ENCODE results near the gene HSPA12B. TPM values are rescaled to one million over a fixed set of nuclear protein-coding genes. Genes with fewer than 3 reads are reported as not detected.
A peak's percentile ranks its signal among the peaks of the same experiment; 100 is the strongest.

The HSPA12B gene
- total RNA-seq, 4 donors from 2014 or later = 12.7 to 30.9 (median 18.7) TPM

- Histone ChIP-seq H3K27me3 (peaks cover 0 to 5% of the 10 kb centered on the region in 2 donors), H3K9me3 (no peaks in the 10 kb centered on the region), H3K4me3 (no peak overlapping the region), H3K4me1 (peaks cover 0 to 35% (median 0%) of the 10 kb centered on the region in 4 donors), H3K27ac (peak overlapping the region in 3 of 4 donors; percentile 7 to 62 (median 33)), H3K36me3 (peaks cover 0 to 3% (median 0%) of the 10 kb centered on the region in 3 donors)
- 40 to 76% methylated on average over 2 to 5 of the region's 7 CpGs for WGBS, 2 donors
- TF ChIP-seq POLR2A (IDR thresholded peaks at IDR 0.05) = no peak
- no peak for TF ChIP-seq EP300 (IDR thresholded peaks at IDR 0.05)
- no peak for TF ChIP-seq CTCF (IDR thresholded peaks at IDR 0.05)
- DNase-seq (ENCODE audit: low spot score in 2 of 2) = no peak
Observed at GRCh38 chr20:3739926-3740451, 7.5 kb downstream of the HSPA12B start.

GRCh38 chr20:3740615-3741301 is 8.3 kb downstream of the HSPA12B start:
- no peak overlapping the region for H3K27ac ChIP-seq
- WGBS, 2 donors = 84 to 90% methylated on average over 10 to 15 of the region's 15 CpGs
- no peaks in the 10 kb centered on the region for H3K9me3 ChIP-seq
- peaks cover 0 to 33% (median 0%) of the 10 kb centered on the region in 4 donors for H3K4me1 ChIP-seq
- H3K27me3 ChIP-seq = peaks cover 0 to 11% of the 10 kb centered on the region in 2 donors
- H3K36me3 ChIP-seq = peaks cover 0 to 7% (median 0%) of the 10 kb centered on the region in 3 donors
- no peak overlapping the region for H3K4me3 ChIP-seq
- DNase-seq (ENCODE audit: low spot score in 2 of 2) = no peak
- TF ChIP-seq EP300 (IDR thresholded peaks at IDR 0.05) (no peak), CTCF (IDR thresholded peaks at IDR 0.05) (no peak), POLR2A (IDR thresholded peaks at IDR 0.05) (no peak)

GRCh38 chr20:3741836-3742458 is 9.5 kb downstream of the HSPA12B start:
- no peak for DNase-seq (ENCODE audit: low spot score in 2 of 2)
- Histone ChIP-seq H3K9me3 (no peaks in the 10 kb centered on the region), H3K36me3 (peaks cover 0 to 14% (median 0%) of the 10 kb centered on the region in 3 donors), H3K4me1 (peaks cover 0 to 33% (median 0%) of the 10 kb centered on the region in 4 donors), H3K4me3 (no peak overlapping the region), H3K27me3 (peaks cover 0 to 11% of the 10 kb centered on the region in 2 donors), H3K27ac (no peak overlapping the region)
- 68 to 72% methylated on average over 7 of the region's 7 CpGs for WGBS, 2 donors
- TF ChIP-seq CTCF (IDR thresholded peaks at IDR 0.05) = no peak
- no peak for TF ChIP-seq POLR2A (IDR thresholded peaks at IDR 0.05)

DNA sequence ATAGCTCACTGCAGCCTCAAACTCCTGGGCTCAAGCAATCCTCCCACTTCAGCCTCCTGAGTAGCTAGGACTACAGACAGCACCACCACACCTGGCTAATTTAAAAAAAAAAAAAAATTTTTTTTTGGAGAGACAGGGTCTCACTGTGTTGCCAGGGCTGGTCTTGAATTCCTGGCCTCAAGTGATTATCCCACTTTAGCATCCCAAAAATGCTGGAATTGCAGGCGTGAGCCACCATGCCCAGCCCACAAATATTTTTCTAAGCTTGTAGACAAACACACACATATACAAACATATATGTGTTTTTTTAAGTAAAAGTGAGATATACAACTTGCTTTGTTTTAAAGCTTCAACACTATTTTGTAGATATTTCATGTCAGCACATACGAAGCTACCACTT is 10.8 kb downstream of the HSPA12B start:
- no peak overlapping the region for H3K4me3 ChIP-seq
- peaks cover 0 to 28% (median 0%) of the 10 kb centered on the region in 4 donors for H3K4me1 ChIP-seq
- DNase-seq (ENCODE audit: low spot score in 2 of 2) = no peak
- TF ChIP-seq EP300 (IDR thresholded peaks at IDR 0.05) = no peak
- no peak for TF ChIP-seq POLR2A (IDR thresholded peaks at IDR 0.05)
- no peak for TF ChIP-seq CTCF (IDR thresholded peaks at IDR 0.05)
- H3K36me3 ChIP-seq = peaks cover 0 to 25% (median 0%) of the 10 kb centered on the region in 3 donors
- H3K27ac ChIP-seq = no peak overlapping the region
- peaks cover 0 to 11% of the 10 kb centered on the region in 2 donors for H3K27me3 ChIP-seq
- WGBS, 2 donors = 79 to 90% methylated on average over 2 of the region's 2 CpGs
- no peaks in the 10 kb centered on the region for H3K9me3 ChIP-seq

DNA sequence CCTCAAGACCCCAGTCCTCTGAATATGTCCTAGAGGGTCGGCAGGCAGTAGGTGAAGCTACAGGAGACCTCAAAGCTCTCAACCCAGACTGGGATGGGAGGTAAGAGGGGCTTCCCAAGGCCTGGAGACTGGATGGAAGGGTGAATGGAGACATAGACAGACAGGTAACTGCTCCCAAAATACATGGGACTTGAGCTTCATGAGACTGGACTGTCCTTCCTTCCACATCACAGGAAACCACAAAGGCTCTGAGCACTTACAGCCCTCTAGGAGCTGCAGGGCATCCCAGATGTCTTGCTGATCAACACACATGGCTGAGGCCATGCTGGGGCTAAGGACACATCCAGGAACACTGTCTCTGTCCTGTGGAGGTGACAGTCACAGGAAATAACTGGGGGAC is 11.6 kb downstream of the HSPA12B start:
- peaks cover 0 to 33% (median 0%) of the 10 kb centered on the region in 3 donors for H3K36me3 ChIP-seq
- no peak for TF ChIP-seq CTCF (IDR thresholded peaks at IDR 0.05)

More for the DNA sequence above, 11.6 kb downstream of the HSPA12B start:
- Histone ChIP-seq H3K4me3 (no peak overlapping the region), H3K27me3 (peaks cover 0 to 11% of the 10 kb centered on the region in 2 donors), H3K27ac (no peak overlapping the region), H3K9me3 (no peaks in the 10 kb centered on the region), H3K4me1 (peaks cover 0 to 24% (median 0%) of the 10 kb centered on the region in 4 donors)
- no peak for DNase-seq (ENCODE audit: low spot score in 2 of 2)
- WGBS, 2 donors = 93 to 96% methylated on average over 1 of the region's 1 CpG
